GM21825 (cell line): ENCODE data around the gene CACNA1H.
"Not testable (repeated sequence)": the region's sequence is repeated elsewhere in the genome, so short reads cannot be mapped to it uniquely, and the experiment has no call there.

ENCODE experiments used
- ATAC-seq: cut with Tn5 transposase; IDR thresholded peaks from one replicate; pipeline ENCODE4 v1.9.1; 2021; ENCODE audit warnings: mild to moderate bottlenecking, moderate library complexity; ENCODE audit not compliant: unreplicated experiment

Gene CACNA1H

DNA sequence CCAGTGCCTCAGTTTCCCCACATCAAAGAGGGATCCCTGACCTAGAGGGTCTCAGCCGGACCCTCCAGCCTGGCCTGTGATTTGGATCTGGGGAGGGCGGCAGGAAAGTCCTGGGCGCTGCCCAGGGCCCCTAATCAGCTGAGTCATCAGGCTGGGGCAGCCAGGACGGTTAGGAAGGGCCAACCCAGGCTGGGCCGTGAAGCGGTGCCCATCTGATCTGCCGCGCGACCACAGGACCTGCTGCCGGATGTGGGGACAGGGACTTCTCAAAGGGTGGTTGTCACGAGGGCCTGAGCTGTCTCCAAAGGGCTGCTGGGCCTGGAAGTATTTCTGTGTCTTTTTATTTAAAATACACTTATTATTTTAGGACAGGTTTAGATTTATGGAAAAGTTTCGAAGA lies 92.0 kb downstream of the CACNA1H start:
- no peak for ATAC-seq

DNA sequence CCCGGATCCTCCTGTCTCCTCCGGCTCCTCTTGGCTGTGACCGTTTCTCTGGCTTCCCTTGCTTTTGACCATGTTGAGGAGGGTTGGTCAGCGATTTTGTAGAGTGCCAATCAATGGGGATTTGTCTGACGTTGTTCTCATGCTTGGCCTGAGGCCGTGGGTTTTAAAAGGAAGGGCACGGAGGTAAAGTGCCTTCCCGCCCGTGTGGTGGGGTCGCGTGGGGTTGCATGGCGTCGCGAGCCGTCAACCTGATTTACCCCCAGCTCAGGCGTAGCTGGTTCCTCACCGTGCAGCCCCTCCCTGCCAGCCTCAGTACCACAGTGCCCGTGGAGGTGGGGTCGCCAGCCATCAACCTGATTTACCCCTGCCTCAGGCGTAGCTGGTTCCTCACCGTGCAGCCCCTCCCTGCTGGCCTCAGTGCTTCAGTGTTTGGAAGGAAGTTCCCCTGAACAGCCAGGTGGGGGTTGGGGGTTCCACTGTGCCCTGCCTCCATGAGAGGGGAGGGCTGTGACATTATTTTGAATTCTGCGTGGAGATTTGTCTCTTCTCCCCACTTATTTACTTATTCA lies 92.6 kb downstream of the CACNA1H start:
- no peak for ATAC-seq

DNA sequence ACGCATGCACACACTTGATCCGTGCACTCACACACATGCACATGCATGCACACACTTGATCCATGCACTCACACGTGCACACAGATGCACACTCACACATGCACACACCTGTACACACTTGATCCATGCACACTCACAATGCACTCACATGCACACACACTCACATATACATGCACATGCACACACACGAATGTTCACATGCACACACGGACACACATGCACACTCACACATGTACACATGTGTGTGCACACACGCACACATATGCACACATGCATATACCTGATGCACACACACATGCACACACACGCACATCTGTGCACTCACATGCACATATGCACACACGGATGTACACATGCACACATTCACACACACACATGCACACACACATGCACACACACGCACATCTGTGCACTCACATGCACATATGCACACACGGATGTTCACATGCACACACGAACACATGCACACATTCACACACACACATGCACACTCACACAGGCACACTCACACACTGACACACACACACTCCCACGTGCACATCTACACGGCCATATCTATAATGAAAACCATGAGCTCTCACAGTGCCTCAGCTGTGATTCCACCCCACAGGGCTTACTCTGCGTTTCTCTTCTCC lies 95.1 kb downstream of the CACNA1H start:
- ATAC-seq = not testable (repeated sequence)

DNA sequence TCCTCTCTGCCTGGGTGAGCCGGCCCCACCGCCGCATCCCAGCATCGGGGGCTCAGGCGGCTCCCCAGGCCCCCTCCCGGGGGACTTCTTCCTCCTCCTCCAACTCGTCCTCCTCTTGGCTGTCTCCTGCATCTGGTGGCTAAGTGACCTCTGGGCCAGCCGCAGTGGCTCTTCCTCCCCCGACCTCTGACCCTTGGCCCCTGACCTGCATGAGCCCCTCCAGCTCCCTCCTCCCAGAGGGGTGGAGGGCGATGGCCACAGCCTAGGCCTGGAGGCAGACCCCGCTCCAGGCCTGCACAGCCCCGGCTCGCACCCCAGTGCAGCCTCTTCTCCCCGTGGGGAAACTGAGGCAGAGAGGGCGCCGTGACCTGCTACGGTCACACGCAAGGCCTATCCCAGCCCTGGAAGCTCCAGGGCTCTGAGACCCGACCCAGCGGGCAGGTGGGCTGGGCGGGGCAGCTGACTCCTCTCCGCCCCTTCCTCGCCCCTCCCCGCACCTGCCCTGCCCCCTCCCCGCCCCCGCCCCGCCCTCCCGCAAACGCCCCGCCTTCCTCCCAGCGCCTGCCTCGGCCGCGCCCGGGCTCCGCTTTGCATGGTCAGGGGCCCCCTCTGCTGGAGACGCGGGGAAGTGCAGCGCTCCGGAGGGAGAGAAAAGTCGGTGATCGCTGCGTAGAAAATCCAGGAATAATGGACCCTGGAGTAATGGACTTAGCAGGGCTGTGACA lies 96.3 kb downstream of the CACNA1H start:
- ATAC-seq = not testable (repeated sequence)

DNA sequence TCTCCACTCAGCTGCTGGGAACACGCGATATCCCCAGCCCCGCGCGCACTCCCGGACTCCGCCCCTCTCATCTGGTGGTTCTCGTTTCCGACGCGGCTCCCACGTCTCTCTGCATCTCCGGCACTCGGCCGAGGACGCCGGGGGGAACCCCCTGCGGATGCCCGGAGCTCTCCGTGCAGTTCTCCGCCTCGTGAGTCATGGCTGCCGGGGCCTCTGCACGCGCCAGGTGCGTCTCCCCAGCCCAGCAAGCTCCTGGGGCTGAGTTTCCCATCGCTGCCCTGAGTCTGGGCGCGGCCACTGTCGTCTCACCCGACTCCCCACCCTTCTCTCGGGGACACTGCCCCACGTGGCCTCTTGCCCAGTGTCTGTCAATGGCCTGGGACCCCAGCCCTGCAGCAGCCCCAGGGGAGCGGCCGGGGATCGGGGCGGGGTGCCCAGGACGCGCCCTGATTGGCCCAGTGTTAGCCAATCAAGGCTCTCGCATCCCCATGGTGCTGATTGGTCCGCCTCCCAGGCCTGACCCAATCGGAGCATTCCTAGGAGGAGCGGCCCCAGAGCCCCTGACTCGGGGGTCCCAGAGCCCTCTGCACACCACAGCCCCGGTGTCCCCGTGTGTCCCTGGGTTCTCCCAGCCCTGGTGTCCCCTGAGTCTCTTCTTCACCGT lies 100.9 kb downstream of the CACNA1H start:
- ATAC-seq = not testable (repeated sequence)

GRCh38 chr16:1254821-1255220 lies 101.9 kb downstream of the CACNA1H start:
- not testable (repeated sequence) for ATAC-seq

GRCh38 chr16:1255276-1256122 lies 102.6 kb downstream of the CACNA1H start, which contains the start of gene TPSD1:
Gene TPSD1 (plus strand): TSS chr16:1256069. CDS start chr16:1256281, 212 bp downstream.
- ATAC-seq = not testable (repeated sequence)

DNA sequence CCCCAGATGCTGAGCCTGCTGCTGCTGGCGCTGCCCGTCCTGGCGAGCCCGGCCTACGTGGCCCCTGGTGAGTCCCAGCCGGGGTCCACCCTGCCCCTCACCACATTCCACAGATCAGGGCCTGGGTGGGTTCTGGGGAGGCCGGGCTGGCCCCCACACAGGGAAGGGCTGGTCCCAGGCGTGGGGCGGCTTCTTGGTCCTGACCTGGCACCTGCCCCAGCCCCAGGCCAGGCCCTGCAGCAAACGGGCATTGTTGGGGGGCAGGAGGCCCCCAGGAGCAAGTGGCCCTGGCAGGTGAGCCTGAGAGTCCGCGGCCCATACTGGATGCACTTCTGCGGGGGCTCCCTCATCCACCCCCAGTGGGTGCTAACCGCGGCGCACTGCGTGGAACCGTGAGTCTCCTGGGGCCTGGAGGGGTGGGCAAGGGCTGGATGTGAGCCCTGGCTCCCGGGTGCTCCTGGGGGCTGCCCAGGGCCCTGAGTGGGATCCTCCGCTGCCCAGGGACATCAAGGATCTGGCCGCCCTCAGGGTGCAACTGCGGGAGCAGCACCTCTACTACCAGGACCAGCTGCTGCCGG lies 103.5 kb downstream of the CACNA1H start:
- ATAC-seq = not testable (repeated sequence)

GRCh38 chr16:1256874-1257322 lies 104.0 kb downstream of the CACNA1H start:
- no peak for ATAC-seq

DNA sequence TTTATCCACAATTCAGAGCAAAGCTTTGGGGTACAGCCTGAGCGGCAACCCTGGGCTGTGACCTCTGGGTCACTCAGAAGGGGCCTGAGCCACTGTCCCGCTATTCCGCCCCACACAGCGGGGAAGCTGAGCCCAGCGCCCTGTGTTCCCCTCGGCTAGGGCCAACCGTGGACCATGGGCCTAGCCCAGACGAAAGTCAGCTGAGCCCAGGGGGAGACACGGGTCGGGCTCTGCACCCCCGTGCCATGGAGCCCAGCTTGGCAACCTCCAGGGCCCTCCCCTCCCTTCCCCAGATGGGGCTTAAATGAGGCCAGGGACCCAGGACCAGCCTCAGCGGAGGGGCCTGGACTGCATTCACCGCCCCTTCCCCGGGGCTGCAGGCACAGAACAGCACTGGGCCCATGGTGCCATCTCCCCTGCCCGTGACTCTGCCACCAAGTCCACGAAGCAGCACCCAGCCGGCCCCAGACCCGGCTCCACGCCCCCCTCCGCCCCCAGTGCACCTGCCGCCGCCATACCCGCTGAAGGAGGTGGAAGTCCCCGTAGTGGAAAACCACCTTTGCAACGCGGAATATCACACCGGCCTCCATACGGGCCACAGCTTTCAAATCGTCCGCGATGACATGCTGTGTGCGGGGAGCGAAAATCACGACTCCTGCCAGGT lies 104.8 kb downstream of the CACNA1H start:
- ATAC-seq = no peak

GRCh38 chr16:1258225-1258600 lies 105.3 kb downstream of the CACNA1H start:
- ATAC-seq = no peak

- ATAC-seq = no peak
Measured at GRCh38 chr16:1258906-1259759, 106.2 kb downstream of the CACNA1H start.

DNA sequence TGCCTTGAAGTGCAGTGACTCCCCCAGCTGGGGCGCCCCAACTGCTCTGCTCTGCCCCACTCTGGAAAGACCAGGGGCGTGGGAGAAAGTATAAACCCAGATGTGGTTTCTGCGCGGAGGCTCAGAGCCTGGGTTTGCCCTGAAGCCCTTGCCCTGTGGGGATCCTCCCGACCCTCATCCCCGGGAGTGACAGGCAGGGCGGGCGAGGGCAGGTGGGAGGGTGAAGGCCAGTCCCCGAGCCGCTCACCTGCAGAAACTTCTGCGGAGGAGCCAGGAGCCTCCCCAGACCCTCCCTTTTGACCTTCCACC lies 106.8 kb downstream of the CACNA1H start:
- ATAC-seq = no peak

DNA sequence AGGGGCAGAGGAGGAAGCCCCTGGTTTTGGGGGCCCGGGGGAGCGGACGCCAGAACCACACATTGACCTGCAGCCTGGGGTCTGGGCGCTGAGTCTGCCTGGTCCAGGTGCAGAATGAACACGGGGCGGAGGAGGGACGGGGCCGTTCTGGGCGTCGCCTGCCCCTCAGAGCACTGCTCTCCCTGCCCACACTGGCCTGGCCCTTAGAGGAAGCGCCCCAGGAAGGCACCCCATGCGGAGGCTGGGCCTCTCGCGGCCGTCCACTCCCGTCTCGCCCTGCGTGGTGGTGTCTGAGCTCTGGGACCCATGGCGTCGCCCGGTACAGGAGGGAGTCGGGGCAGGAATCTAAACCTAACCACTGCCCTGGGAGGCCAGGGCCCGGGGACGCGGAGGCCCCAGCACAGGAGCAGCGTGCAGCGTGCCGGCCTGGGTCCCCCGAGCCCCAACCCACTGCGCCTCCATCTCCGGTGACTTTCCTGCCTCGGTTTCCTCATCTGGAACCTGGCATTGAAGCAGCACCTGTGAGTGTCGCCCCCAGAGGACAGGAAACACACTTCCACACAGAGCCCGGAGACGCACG lies 107.3 kb downstream of the CACNA1H start:
- ATAC-seq = no peak

DNA sequence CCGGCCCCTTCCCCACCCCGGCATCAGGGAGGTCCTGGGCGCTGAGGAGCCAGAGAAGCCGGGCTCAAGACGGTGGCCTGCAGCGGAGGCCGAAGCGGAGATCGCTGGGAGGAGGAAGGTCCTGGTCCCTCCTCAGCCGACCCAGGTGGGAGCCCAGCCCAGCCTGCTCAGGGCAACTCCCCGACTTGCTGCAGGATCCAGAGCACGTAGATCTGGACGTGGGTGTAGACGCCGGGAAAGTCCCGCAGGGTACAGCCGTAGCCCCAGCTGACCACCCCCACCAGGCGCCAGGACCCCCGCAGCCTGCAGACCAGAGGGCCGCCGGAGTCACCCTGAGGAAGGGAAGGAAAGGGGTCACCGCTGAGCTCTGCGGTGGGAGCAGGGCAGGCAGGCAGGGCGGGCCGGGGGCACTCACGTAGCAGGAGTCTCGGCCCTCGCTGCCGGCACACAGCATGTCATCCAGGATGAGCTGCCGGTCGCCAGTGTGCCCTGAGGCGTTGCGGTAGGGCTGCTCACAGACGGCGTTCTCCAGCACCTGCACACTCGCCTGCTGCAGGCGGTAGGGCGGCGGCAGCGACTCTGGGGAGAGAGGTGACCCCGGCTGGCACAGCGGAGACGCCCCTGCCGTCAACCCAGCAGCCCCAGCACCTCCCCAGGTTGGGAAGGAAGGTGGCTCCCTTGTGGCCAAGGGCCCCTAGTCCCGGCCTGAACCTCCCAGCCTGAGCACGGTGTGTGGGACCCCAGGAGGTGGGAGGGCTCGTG lies 108.4 kb downstream of the CACNA1H start:
- no peak for ATAC-seq

GRCh38 chr16:1262210-1262845 lies 109.4 kb downstream of the CACNA1H start:
- ATAC-seq = no peak

DNA sequence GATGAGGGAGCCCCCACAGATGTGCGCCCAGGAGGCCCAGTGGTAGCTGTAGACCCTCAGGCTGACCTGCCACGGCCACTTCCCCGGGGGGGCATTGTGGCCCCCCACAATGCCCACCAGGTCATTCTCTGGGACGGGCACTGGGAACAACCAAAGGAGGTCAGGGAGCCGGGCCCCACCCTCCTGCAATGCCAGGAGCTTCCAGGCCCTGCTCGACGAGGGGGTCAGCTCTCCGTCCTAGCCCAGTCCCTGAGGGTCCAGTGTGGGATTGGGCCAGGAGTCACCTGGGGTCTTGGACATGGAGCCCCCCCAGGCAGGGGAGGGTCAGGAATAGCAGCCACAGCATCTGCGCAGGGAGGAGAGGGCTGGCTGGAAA lies 109.9 kb downstream of the CACNA1H start:
- no peak for ATAC-seq
